Glomerular endothelial cell (primary cell): ENCODE data around the gene DNAL1. TPM values are rescaled to one million over a fixed set of nuclear protein-coding genes. Genes with fewer than 3 reads are reported as not detected.
"Not testable (repeated sequence)": the region's sequence is repeated elsewhere in the genome, so short reads cannot be mapped to it uniquely, and the experiment has no call there.

Experiments used
- DNase-seq: peaks from one replicate; pipeline ENCODE4 v3.0.0-alpha.2; 2011; ENCODE audit warnings: low read depth, low spot score; ENCODE audit errors: extremely low read depth
- total RNA-seq: library from RNA; depleted of rRNA; stranded (reverse); fragments of >200 nt; gene quantifications from 2 replicates; pipeline ENCODE4 v1.2.3, GENCODE V29; 2015

Gene DNAL1
- total RNA-seq, 1 donor from 2014 or later: 3.9 TPM

DNA sequence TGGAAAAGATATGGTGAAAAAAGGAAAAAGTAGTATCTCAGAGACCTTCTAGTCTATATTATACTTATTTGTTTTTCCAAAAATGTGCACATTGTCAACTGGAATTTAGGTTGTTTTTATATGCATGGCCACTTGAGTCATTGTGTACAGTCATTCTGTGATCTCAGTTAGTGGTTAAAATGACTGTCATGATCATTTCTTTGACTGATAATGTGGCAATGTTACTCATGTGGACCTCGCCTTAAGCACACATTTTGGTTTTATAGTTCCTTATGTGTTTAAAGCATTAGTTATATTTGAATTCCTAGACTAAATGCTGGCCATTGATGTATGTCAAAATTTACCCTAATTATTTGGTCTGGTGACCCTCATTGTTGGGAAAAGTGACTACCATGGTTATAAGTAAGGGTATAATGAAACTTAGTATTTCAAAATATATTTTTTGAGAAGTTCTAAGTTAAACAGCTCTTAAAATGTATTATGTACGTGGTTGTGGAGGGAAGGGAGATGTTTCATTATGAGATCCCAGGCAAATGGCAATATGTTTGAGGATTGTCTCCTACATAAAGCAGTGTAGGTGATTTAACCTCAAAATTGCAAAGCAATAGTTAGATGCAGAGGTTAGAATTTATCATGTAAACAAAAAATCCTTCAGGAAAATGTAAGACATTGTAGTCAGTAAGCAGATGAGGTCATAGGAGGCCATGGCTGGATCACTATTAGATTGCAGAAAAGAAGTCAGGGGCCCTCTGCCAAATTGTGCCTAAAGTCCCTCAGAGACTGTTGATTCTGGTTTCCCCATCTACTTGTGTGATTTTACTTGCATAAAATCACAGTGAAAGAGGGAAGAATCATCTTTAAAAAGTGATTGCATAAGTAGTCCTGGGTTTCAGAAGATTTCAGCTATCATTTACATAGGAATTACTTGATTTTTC, 51.9 kb downstream of the DNAL1 start:
- no peak for DNase-seq

DNA sequence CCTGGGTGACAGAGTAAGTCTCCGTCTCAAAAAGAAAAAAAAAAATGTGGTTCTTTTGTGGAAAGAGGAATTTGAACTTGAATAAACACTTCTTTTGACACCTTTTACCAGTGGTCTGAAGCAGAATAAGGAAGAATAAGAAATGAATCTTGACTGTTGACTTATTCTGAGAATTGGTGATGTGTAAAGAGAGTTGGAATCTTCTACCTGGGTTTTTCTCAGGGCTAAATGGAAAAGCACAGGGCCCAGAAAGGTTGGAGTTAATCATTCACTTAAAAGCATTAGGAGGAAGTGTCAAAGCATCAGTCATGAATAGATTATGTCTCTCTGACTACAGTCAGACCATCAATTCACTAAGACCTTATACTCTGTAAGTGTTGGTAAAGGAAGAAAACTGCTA, 55.5 kb downstream of the DNAL1 start:
- DNase-seq: no peak

DNA sequence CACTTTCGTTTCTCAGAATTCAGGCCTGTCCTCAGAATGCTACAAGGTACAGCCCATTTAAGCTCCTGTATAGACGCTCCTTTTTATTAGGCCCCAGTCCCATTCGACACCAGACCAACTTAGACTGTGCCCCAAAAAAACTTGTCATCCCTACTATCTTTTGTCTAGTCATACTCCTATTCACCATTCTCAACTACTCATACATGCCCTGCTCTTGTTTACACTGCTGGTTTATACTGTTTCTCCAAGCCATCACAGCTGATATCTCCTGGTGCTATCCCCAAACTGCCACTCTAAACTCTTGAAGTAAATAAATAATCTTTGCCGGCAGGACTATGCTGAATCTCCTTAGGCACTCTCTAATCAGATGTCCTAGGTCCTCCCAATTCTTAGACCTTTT, 63.3 kb downstream of the DNAL1 start:
- DNase-seq: not testable (repeated sequence)

DNA sequence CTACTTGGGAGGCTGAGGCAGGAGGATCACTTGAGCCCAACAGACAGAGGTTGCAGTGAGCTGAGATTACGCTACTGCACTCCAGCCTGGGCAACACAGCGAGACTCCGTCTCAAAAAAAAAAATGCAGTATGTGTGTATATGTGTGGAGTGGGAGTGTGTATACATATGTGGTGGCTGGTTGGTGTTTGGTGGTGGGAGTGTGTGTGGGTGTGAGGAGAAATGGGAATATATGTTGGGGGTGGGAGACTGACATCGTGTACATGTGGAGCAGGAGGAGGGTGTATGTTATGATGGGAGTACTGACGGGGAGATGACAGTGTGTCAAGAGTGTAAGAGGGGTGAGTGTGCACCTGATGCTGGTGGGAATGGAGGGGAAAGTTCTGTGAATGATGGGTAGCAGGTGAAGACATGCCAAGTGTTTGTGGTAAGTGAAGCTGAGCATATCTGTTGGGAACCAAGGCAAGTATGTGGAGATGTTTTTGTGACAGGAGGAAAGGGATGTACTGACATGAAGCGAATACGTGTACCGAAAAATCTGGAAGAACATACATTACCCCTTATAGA, 65.2 kb downstream of the DNAL1 start:
- no peak for DNase-seq

DNA sequence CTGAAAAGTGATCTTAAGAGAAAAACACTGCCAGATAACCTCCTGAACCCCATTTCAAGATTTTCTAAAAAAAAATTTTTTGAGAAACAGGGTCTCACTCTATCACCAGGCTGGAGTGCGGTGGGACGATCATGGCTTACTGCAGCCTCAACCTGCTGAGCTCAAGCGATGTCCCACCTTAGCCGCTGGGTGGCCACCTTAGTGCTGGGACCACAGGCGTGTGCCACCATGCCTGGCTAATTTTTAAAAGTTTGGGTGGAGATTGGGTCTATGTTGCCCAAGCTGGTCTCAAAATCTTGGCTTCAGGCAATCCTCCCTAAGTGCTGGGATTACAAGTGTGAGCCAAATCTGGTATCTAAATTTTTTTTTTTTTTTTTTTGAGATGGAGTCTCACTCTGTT, 66.0 kb downstream of the DNAL1 start:
- no peak for DNase-seq

DNA sequence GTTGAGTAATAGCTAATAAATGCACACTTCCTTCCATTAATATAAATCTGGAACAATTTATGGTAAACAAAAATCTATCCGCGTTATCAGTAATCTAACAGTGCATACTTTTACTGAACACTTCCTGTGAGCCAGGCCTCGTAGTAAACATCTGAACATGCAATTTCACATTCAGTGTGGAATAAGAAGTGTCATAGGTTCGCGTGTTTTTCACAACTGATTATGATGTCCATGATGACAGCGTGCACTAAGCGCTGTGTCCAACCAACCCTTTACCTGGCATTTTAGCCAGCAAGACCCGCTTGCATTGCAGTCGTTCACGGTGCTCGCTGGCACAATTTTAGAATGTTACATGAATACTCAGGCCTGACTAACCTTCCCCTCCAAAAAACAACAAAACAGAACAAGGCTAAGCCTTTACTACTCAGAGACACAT, 67.3 kb downstream of the DNAL1 start:
- no peak for DNase-seq

DNA sequence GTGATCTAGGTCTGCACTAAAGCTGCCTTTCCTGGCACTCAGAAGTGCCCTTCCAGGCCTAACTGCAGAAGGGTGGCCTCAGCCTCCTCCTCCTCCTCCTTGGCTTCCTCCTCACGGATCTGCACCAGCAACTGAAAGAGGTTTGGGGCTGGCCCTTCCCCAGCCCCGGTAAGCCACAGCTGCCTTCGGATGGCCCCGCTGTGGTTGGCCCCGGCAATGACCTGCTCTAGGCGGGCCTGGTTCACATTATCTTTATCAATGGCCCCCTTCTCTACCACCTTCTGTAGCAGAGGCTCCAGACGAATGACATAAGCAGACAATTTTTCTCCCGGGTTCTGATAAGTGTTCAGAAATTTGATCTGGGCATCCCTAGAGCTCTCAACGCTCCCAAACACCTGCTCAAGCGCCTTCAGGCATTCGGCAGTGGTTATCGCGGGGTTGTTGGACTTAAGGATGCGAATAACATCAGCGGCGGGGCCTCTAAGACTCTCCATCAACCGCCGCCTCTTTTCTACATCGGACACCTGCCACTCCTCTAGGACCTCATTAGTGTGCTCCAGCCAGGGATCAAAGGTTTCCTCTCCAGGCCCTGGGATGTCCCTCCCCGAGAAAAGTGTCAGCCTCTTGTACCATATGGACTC, 67.9 kb downstream of the DNAL1 start:
- no peak for DNase-seq

DNA sequence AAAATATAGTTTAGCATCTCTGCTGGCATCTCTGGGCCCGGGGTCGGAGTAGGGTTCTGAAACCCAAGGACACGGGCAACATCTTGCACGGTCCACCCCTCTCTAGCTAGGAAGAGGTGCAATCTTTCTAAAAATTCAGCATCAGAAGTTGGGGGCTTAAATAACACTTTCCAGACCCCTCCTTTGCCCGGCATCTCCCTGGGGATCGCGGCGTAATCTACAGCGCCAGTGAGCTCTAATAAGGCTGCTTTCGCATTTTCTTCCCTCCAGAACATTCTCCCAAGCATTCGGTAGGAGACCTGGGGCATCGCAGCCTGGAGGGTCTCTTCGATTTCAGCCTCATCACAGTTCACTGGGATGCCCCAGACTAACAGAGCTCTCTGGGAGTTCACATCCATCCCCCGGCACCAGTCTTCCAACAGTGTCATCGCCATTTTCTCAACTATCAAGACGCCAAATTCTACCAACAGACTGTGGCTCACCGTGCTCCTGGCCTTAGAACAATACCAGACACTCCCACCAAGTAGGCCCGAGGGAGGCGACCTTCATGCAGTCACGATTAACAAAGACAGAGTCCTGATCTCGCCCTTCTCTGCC, 68.5 kb downstream of the DNAL1 start:
- no peak for DNase-seq

DNA sequence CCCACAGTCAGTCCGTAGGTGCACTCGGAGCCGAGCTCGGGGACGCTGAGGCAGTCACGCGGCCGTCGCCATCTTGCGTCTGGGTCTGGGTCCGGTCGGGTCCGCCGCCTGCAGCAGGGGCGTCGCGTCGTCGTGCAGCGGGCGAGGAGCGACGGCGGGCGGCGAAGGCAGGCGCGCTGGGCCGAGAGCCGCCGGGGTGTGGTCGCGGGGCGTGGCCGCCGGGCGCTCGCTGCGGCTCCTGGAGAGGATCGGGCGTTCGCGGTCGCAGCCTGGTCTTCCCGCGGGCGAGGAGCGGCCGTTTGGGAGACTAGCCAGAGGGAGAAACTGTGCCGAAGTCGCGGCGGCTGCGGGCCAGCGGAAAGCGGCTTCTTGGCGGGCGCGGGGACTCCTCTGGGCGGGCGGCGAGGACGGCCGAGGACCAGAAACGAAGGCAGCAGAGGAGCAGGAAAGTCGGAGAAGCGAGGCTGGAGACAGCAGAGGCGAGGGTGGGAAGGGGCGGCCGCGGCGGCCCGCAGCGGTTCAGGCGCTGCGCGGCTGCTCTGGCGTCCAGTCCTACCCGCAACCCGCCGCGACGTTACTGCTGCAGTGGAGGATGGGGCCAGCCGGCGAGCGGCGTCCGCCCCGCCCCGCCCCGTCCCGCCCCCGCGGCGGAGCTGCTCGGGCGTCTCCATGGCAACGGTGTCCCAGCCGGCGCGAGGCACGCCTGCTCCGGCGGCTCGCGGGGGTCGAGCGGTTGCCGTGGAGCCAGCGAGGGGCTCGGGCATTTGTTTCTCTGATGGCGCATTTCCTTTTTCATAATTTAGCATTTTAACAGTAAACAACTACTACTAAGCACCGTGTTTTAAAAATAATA, 69.2 kb downstream of the DNAL1 start, which contains the start of gene PNMA1:
Gene PNMA1 (minus strand): TSS at position 582 of the 853 bp plus-strand sequence. CDS start 745 bp downstream, outside the sequence.
- DNase-seq: no peak

DNA sequence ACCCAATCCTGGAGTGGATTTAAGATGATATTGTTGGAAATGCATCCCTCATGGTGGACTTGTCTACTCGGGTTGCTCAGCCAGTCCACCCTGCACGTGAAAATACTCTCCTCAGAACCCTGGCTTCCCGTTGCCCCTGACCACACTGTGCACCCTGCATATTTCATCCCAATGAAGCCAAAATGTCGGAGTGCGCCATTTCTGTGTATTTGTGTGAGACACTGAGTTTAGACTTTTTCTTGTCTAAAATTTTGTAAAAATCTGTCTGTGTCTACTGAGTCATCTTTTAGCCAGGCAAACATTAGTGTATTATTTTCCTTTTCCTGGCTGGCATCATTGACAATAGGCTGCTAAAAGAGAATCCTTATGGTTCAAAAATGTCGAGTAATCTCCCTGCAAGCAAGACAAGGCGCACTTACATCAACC, 69.9 kb downstream of the DNAL1 start:
- no peak for DNase-seq

DNA sequence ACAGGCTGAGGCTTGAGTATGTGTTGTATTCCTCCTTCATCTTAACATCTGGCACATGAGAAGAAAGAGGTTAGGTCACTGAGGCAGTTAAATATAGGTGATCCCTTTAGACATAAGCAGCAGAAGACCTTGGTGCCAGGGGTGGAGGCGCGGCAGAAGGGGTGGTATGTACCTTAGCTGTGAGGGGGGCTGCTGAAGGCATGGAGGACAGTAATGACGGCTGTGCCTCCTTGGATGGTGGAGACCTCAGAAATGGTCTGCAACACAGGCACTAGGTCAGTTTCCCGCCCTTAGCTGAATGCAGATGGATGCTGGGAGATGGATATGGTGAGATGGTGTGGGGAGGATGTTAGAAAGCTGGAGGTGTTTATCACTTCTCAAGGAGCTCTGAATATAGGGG, 70.9 kb downstream of the DNAL1 start:
- no peak for DNase-seq

DNA sequence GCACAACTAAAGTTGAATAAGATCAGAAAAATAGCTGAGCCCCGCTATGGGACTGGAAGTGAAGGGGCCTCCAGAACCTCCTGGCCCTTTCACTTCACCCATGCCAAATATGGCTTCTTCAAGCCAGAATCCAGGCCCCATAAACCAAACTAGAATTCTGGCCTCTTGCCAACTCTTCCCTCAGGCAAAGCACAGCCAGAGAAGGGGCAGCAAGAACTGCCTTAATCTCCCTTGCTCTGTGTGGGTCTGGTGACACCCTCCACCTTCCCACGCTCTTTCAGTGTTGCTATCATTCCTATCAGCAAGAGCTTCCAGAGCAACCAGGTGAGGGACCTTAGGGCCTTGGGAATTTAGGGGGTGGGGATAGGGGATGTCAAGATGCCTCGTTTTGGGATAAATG, 72.5 kb downstream of the DNAL1 start:
- no peak for DNase-seq

DNA sequence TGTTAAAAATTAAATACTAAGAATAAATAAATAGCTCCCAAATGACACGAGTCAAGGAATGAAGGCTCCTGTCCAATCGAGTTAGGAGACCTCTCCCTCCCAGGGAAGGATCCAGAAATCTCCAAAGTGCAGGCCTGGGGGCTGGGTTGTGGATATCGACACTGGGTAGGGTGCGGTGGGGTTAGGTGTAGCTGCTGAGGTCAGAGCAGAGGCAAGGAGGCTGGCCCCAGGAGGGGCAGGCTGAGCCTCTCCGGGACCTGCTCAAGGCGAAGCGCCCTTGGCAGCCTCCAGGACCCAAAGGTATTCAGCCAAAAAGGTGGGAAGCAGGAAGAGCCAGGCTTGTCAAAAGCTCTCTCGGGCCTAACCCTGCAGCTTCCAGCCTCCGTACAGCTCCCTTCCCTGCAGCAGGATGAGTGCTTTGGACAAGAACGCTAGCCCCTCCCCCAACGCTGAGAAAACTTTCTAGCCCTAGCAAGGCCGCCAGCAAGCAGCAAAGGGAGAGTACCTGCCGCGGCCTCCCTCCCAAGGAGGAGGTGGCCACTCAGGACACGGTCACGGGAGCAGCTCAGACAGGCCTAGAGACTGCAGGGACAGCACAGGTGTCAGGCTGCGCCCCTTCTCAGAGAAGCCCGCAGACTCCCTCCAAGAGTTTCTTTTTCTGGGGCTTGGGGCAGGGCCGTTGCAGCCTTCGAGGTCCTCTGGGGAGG, 73.1 kb downstream of the DNAL1 start:
- DNase-seq: no peak

DNA sequence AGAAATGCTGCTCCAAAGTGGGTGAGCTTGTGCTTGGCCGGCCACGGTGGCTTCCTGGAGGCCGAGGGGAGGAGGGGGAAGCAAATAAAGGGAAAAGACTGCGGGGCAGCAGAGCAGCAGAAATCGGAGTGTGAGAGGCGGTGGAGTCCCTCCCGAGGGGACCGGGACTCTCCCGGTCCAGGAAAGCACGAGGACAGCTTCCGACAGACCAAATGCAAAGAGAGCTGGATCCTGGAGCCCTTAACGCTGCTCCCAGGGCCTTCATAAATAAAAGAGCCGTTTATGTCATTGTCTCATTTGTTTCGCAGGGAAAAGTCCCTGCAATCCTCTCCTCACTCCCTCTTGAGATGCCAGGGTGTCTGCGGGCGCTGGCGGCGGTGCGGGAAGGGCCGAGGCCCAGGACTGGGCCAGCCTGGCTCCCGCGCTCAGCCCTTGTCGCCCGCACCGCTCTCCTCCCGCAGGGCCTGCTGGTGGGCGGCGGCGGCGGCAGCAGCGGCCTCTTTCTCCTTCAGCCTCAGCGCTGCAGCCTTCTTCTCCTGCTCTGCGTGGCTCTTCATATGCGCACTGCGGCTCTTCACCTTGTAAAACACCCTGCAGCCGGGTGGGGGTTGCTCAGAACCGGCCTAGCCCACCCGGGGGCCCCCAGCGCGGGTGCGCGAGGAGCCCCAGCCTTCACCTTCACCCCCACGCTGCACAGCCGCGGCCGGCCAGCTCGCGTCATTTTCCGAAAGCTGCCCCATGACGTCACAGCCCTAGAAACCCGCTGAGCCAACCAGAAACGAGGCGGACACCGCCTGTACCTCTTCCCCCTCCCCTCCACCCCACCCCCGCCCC, 73.8 kb downstream of the DNAL1 start:
- no peak for DNase-seq

DNA sequence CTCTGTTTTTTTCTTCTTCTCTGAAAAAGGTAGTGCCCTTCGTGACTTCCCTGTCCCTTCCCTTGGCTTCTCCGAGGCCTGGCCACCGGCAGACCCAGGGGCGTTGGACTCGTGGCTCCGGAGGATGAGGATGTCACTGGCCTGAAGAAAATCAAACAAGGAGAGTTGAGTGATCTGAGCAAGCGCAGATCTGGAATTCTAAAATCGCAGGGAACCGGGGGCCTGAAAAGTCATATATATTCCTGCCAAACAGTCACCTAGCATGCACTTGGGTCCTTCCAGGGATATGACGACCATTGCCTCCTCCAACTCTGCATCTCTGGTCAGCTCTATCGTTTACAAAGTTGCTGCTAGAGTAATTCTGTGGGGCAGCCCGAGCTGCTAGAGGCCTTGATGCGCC, 74.6 kb downstream of the DNAL1 start:
- DNase-seq: no peak

DNA sequence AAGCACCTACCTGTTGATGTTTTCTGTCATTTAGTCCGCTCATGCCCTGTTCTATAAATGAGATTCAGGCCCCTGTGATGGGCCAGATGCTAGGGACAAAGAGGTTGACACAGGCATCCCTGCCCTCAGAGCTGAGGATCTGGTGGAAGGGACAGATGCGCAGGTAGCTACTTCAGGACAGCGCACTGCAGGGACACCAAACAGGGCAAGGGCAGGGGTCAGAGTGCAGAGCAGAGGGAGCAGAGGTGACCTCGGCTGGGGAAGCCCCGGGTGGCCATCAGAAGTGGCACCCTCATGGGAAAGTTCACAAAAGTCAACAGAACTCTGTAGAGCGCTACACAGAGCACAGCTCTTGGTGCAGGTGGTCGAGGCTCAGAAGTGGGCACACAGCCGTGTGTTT, 75.0 kb downstream of the DNAL1 start:
- DNase-seq: no peak

DNA sequence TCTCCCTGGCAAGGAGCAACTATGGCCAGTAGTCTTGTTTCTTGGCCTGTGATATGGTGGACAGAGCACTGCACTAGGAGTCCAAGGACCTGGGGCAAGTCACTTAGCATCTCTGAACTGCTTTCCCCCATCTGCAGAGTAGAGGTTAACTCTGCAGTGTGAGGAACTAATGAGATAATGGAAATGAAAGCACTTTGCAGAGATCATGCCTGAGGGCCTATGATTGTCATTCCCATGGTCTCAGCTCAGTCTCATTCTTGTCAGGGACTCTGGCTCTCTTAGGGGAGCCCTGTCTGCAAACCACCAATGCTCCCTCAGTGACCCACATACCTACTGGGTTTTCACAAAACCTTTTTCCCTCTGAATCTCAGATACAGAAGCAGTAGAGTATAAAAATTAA, 75.8 kb downstream of the DNAL1 start:
- no peak for DNase-seq

DNA sequence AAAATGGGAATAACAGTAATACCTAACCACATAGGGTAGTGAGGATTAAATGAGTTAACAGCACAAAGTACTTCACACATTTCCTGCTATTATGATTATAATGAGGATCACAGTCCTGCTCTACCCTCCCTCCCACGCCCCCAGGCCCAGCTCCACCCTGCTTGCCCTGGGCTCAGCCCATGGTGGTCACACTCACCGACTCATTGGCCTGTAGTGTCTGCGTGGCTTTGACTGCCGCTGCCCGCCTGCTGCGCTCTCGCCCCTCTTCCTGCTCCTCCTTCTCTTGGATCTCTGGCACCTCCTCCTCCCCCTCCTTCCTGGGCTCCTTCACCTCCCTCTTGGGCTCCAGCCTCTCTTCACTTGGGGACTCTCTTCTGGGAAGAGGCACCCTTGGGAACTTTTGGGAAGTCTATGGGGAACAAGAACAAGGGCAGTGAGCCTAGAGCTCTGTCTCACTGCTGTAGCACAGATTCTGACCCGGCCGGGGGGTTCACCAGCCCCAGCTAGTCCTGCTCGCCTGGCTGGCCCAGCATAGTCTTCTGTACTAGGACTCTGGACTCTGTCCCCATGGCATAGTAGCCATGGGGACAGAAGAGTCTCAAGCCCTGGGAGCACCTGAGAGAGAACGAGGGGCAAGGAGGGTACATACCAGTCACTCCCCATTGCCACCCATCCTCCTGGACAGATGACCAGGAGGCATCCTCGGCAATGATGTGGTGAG, 76.5 kb downstream of the DNAL1 start:
- DNase-seq: no peak
